ENCODE measurements around the gene CELF2. TPM values are rescaled to one million over a fixed set of nuclear protein-coding genes. Genes with fewer than 3 reads are reported as not detected.

CELF2 gene
- total RNA-seq, 2 donors from 2014 or later = 63.2 to 69.4 TPM

DNA sequence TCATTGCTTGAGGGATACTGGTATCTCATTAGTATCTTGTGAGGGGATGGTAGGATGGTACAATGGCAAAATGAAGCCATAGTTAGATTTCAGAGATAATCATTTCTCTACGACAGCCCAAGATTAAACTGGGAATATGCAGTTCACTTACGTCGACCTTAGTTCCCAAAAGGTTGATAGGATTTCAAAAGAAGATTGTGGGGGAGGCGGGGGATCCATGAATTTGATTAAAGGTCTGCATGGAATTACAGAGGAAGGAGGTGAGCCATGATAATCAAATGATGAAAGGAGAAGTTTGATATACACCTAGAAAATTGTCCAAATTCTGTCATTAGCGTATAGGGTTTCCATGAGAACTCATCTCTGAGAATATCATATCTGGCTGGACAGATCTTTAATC lies 206.6 kb downstream of the CELF2 start:
- Histone ChIP-seq H3K4me1 (peaks cover 0 to 60% of the 10 kb centered on the region in 2 donors), H3K36me3 (no peaks in the 10 kb centered on the region), H3K27ac (peak overlapping the region; percentile 58 to 63), H3K4me3 (no peak overlapping the region), H3K9me3 (no peaks in the 10 kb centered on the region), H3K27me3 (no peaks in the 10 kb centered on the region)
- TF ChIP-seq, protein P1, sequence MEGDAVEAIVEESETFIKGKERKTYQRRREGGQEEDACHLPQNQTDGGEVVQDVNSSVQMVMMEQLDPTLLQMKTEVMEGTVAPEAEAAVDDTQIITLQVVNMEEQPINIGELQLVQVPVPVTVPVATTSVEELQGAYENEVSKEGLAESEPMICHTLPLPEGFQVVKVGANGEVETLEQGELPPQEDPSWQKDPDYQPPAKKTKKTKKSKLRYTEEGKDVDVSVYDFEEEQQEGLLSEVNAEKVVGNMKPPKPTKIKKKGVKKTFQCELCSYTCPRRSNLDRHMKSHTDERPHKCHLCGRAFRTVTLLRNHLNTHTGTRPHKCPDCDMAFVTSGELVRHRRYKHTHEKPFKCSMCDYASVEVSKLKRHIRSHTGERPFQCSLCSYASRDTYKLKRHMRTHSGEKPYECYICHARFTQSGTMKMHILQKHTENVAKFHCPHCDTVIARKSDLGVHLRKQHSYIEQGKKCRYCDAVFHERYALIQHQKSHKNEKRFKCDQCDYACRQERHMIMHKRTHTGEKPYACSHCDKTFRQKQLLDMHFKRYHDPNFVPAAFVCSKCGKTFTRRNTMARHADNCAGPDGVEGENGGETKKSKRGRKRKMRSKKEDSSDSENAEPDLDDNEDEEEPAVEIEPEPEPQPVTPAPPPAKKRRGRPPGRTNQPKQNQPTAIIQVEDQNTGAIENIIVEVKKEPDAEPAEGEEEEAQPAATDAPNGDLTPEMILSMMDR (IDR thresholded peaks at IDR 0.05) = no peak
- DNase-seq (ENCODE audit: low spot score) = no peak

DNA sequence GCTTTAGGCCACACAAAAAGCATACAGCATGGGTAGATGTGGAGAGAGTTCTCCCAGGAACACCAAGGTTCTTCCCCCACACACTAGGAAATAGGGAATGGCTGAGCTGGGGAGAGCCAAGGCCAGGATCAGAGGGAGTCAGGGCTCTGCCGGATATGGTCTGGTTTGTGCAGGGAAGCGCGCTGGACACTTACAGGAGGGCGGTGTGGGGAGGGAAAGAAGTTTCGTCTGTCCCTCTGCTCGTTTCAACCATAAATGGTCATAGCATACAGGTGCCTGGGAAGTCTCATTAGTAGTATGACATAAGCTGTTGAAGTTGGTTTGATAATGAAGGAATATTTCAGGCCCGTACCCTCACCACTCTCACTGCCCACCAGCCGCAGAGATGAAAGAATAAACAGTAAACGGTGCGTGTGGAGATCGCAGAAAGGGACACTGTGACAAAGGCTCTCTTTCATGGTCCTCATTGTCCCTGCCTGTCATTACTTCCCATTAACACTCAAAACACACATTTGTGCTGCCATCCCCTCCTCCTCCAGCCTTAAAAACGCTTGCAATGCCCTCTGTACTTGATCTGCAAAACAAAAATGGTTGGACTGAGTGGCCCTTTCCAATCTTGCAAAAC lies 207.2 kb downstream of the CELF2 start:
- Histone ChIP-seq H3K27ac (peak overlapping the region; percentile 58 to 63), H3K27me3 (no peaks in the 10 kb centered on the region), H3K4me3 (no peak overlapping the region), H3K4me1 (peaks cover 0 to 66% of the 10 kb centered on the region in 2 donors), H3K36me3 (no peaks in the 10 kb centered on the region), H3K9me3 (no peaks in the 10 kb centered on the region)
- TF ChIP-seq, protein P1 (IDR thresholded peaks at IDR 0.05) = no peak
- no peak for DNase-seq (ENCODE audit: low spot score)

DNA sequence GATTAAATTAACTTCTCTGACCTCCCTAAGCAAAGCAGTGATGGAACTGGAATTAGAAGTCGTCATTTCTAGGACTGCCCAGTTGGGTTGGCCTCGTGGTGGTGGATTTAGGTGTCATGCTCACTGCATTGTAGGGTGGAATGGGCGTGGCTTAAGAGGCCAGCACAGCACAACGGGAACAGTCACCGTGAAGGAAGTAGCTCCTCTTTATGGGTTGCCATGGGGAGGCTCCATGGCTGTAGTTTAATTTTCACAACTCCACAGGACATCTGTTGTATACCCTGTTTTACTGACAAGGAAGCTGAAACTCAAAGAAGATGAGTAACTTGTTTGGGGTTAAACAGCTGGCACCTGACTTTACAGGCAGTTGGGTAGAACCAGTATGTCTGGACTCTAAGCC lies 208.3 kb downstream of the CELF2 start:
- H3K9me3 ChIP-seq = no peaks in the 10 kb centered on the region
- peak overlapping the region; percentile 58 to 63 for H3K27ac ChIP-seq
- DNase-seq (ENCODE audit: low spot score) = no peak
- no peaks in the 10 kb centered on the region for H3K36me3 ChIP-seq
- H3K4me1 ChIP-seq = peaks cover 0 to 67% of the 10 kb centered on the region in 2 donors
- no peak overlapping the region for H3K4me3 ChIP-seq
- TF ChIP-seq, protein P1 (IDR thresholded peaks at IDR 0.05) = no peak
- no peaks in the 10 kb centered on the region for H3K27me3 ChIP-seq

DNA sequence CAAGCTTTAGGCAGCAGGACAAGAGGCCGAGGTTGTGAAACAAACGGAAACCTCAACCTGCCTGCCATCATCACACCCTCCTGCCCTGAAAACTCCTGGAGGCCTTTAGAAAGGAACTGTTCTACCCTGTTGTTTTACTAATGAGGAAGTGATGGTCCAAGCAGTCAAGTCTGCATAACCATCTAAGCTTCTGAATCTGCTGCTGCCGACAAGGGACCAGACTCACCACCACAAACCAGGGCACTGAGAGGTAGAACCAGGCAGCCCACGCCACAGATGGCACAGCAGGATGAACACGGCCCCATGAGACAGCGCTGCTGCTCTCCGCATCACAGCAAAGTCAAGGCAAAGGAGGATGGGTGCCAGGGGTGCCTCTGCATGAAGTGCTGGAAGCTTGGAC lies 209.4 kb downstream of the CELF2 start:
- no peak overlapping the region for H3K4me3 ChIP-seq
- TF ChIP-seq, protein P1 (IDR thresholded peaks at IDR 0.05) = no peak
- H3K27ac ChIP-seq = no peak overlapping the region
- H3K4me1 ChIP-seq = peaks cover 0 to 60% of the 10 kb centered on the region in 2 donors
- H3K36me3 ChIP-seq = peaks cover 1% of the 10 kb centered on the region
- no peaks in the 10 kb centered on the region for H3K27me3 ChIP-seq
- H3K9me3 ChIP-seq = no peaks in the 10 kb centered on the region
- DNase-seq (ENCODE audit: low spot score) = no peak

DNA sequence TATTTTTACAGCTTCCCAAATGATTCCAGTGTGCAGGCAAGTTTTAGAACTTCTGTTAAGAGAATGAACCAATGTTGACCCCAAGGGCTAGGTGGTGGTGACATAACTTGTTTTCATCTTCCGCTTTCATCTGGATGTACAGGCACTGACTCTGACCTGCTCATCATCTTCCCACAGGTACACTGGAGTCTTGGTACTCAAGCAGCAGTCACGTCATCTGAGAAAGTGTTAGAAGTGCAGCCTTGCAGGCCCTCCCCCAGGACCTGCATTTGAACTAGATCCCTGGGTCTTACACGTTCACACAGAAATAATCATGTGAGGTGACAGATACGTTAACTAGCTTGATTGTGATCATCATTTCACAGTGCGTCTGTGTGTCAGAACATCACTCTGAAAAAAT lies 212.2 kb downstream of the CELF2 start:
- peak overlapping the region in 1 of 2 donors; percentile 13 for H3K27ac ChIP-seq
- H3K4me1 ChIP-seq = peaks cover 0 to 48% of the 10 kb centered on the region in 2 donors
- no peaks in the 10 kb centered on the region for H3K27me3 ChIP-seq
- DNase-seq (ENCODE audit: low spot score) = no peak
- no peak overlapping the region for H3K4me3 ChIP-seq
- TF ChIP-seq, protein P1 (IDR thresholded peaks at IDR 0.05) = no peak
- H3K9me3 ChIP-seq = peaks cover 0 to 5% of the 10 kb centered on the region in 2 donors
- H3K36me3 ChIP-seq = peaks cover 14% of the 10 kb centered on the region
